ENCODE measurements around the gene WDR64. TPM values are rescaled to one million over a fixed set of nuclear protein-coding genes. Genes with fewer than 3 reads are reported as not detected.

Gene WDR64
- total RNA-seq, 5 donors from 2014 or later (not counting 1 experiment from before 2014, with no cell fraction given) = 0.13 to 0.48 (median 0.26) TPM; not detected in 1

GRCh38 chr1:241810769-241811405 lies 158.8 kb downstream of the WDR64 start:
- DNase-seq = no peak
- Mint-ChIP-seq H3K36me3 (no peaks in the 10 kb centered on the region), H3K27me3 (peaks cover 0 to 4% of the 10 kb centered on the region in 2 donors), H3K4me3 (no peak overlapping the region), H3K27ac (no peak overlapping the region), H3K4me1 (no peaks in the 10 kb centered on the region), H3K9me3 (no peaks in the 10 kb centered on the region)
- Histone ChIP-seq H3K27ac (ENCODE audit: low read length) (no peak overlapping the region), H3K36me3 (ENCODE audit: control insufficient read depth in 2 of 2, extremely low read depth in 1 of 2, insufficient read depth in 1 of 2, low read length in 1 of 2) (no peaks in the 10 kb centered on the region), H3K4me3 (ENCODE audit: control insufficient read depth in 1 of 2, extremely low read depth in 1 of 2, low read length in 1 of 2) (no peak overlapping the region), H3K9me3 (no peaks in the 10 kb centered on the region), H3K27me3 (replicated peaks in 1 of 2; ENCODE audit: control insufficient read depth in 2 of 2, extremely low read depth in 1 of 2, insufficient read depth in 2 of 2, low read length in 1 of 2) (peaks cover 0 to 3% of the 10 kb centered on the region in 2 experiments), H3K4me1 (ENCODE audit: control insufficient read depth in 1 of 2, extremely low read depth in 1 of 2, insufficient read depth in 2 of 2, low read length in 2 of 2) (no peaks in the 10 kb centered on the region)
- POLR2A ChIA-PET = no interaction called here
- CTCF ChIA-PET = no interaction called here
- no peak for ATAC-seq (replicated peaks in 1 of 4)
- WGBS (ENCODE audit: insufficient coverage) = 82% methylated on average over 7 of the region's 8 CpGs

- no peaks in the 10 kb centered on the region for H3K36me3 Mint-ChIP-seq
- ChIA-PET CTCF (no interaction called here), POLR2A (no interaction called here)
- DNase-seq (no peak), ATAC-seq (replicated peaks in 1 of 4) (no peak)
- no peak overlapping the region for H3K4me3 ChIP-seq (ENCODE audit: control insufficient read depth in 1 of 2, extremely low read depth in 1 of 2, low read length in 1 of 2)
- WGBS (ENCODE audit: insufficient coverage) = 93% methylated on average over 5 of the region's 8 CpGs
- no peaks in the 10 kb centered on the region for H3K9me3 Mint-ChIP-seq
- no peaks in the 10 kb centered on the region for H3K36me3 ChIP-seq (ENCODE audit: control insufficient read depth in 2 of 2, extremely low read depth in 1 of 2, insufficient read depth in 1 of 2, low read length in 1 of 2)
- no peak overlapping the region for H3K27ac Mint-ChIP-seq
- H3K4me1 Mint-ChIP-seq = no peaks in the 10 kb centered on the region
- H3K27me3 ChIP-seq (replicated peaks in 1 of 2; ENCODE audit: control insufficient read depth in 2 of 2, extremely low read depth in 1 of 2, insufficient read depth in 2 of 2, low read length in 1 of 2) = peaks cover 0 to 3% of the 10 kb centered on the region in 2 experiments
- H3K4me1 ChIP-seq (ENCODE audit: control insufficient read depth in 1 of 2, extremely low read depth in 1 of 2, insufficient read depth in 2 of 2, low read length in 2 of 2) = no peaks in the 10 kb centered on the region
- H3K4me3 Mint-ChIP-seq = no peak overlapping the region
- H3K9me3 ChIP-seq = no peaks in the 10 kb centered on the region
- H3K27ac ChIP-seq (ENCODE audit: low read length) = no peak overlapping the region
- peaks cover 0 to 2% of the 10 kb centered on the region in 2 donors for H3K27me3 Mint-ChIP-seq
These were observed 161.8 kb downstream of the WDR64 start for GRCh38 chr1:241813768-241814320.

GRCh38 chr1:241816008-241816407 lies 163.9 kb downstream of the WDR64 start:
- ChIA-PET POLR2A (no interaction called here), CTCF (no interaction called here)
- H3K4me1 ChIP-seq (ENCODE audit: control insufficient read depth in 1 of 2, extremely low read depth in 1 of 2, insufficient read depth in 2 of 2, low read length in 2 of 2) = no peaks in the 10 kb centered on the region
- 83% methylated on average over 2 of the region's 6 CpGs for WGBS (ENCODE audit: insufficient coverage)
- H3K36me3 Mint-ChIP-seq = no peaks in the 10 kb centered on the region
- no peaks in the 10 kb centered on the region for H3K4me1 Mint-ChIP-seq
- H3K27me3 ChIP-seq (replicated peaks in 1 of 2; ENCODE audit: control insufficient read depth in 2 of 2, extremely low read depth in 1 of 2, insufficient read depth in 2 of 2, low read length in 1 of 2) = peaks cover 0 to 3% of the 10 kb centered on the region in 2 experiments
- H3K27me3 Mint-ChIP-seq = peaks cover 0 to 1% of the 10 kb centered on the region in 2 donors
- H3K27ac ChIP-seq (ENCODE audit: low read length) = no peak overlapping the region
- no peaks in the 10 kb centered on the region for H3K9me3 ChIP-seq
- H3K9me3 Mint-ChIP-seq = no peaks in the 10 kb centered on the region
- ATAC-seq (replicated peaks in 1 of 4) (no peak), DNase-seq (no peak)
- no peaks in the 10 kb centered on the region for H3K36me3 ChIP-seq (ENCODE audit: control insufficient read depth in 2 of 2, extremely low read depth in 1 of 2, insufficient read depth in 1 of 2, low read length in 1 of 2)
- H3K4me3 Mint-ChIP-seq = no peak overlapping the region
- no peak overlapping the region for H3K27ac Mint-ChIP-seq
- no peak overlapping the region for H3K4me3 ChIP-seq (ENCODE audit: control insufficient read depth in 1 of 2, extremely low read depth in 1 of 2, low read length in 1 of 2)

GRCh38 chr1:241817331-241817792 lies 165.3 kb downstream of the WDR64 start:
- H3K4me3 ChIP-seq (ENCODE audit: control insufficient read depth in 1 of 2, extremely low read depth in 1 of 2, low read length in 1 of 2) = no peak overlapping the region
- H3K9me3 ChIP-seq = no peaks in the 10 kb centered on the region
- no peaks in the 10 kb centered on the region for H3K9me3 Mint-ChIP-seq
- no peak for DNase-seq
- no CpG with 5 or more reads among the region's 1 CpG for WGBS (ENCODE audit: insufficient coverage)
- H3K27me3 ChIP-seq (replicated peaks in 1 of 2; ENCODE audit: control insufficient read depth in 2 of 2, extremely low read depth in 1 of 2, insufficient read depth in 2 of 2, low read length in 1 of 2) = peaks cover 0 to 3% of the 10 kb centered on the region in 2 experiments
- no peak overlapping the region for H3K27ac Mint-ChIP-seq
- H3K36me3 Mint-ChIP-seq = no peaks in the 10 kb centered on the region
- POLR2A ChIA-PET = no interaction called here
- H3K27ac ChIP-seq (ENCODE audit: low read length) = no peak overlapping the region
- ATAC-seq (replicated peaks in 1 of 4) = no peak
- H3K27me3 Mint-ChIP-seq = peaks cover 0 to 1% of the 10 kb centered on the region in 2 donors
- H3K36me3 ChIP-seq (ENCODE audit: control insufficient read depth in 2 of 2, extremely low read depth in 1 of 2, insufficient read depth in 1 of 2, low read length in 1 of 2) = no peaks in the 10 kb centered on the region
- no peak overlapping the region for H3K4me3 Mint-ChIP-seq
- no peaks in the 10 kb centered on the region for H3K4me1 ChIP-seq (ENCODE audit: control insufficient read depth in 1 of 2, extremely low read depth in 1 of 2, insufficient read depth in 2 of 2, low read length in 2 of 2)
- CTCF ChIA-PET = interaction anchor here in 1 of 2 donors (0.6 kb wide), 1 partner anchor 282 kb away, joined by 3 read pairs; no protein-coding TSS in a partner anchor
- no peaks in the 10 kb centered on the region for H3K4me1 Mint-ChIP-seq

GRCh38 chr1:241817956-241818612 lies 166.0 kb downstream of the WDR64 start:
- 67% methylated on average over 1 of the region's 3 CpGs for WGBS (ENCODE audit: insufficient coverage)
- no peaks in the 10 kb centered on the region for H3K36me3 ChIP-seq (ENCODE audit: control insufficient read depth in 2 of 2, extremely low read depth in 1 of 2, insufficient read depth in 1 of 2, low read length in 1 of 2)
- POLR2A ChIA-PET = no interaction called here

GRCh38 chr1:241819340-241819866 lies 167.3 kb downstream of the WDR64 start:
- CTCF ChIA-PET = no interaction called here
- 66% methylated on average over 2 of the region's 4 CpGs for WGBS (ENCODE audit: insufficient coverage)
- no peak overlapping the region for H3K27ac ChIP-seq (ENCODE audit: low read length)
- peaks cover 0 to 1% of the 10 kb centered on the region in 2 donors for H3K27me3 Mint-ChIP-seq
- H3K27ac Mint-ChIP-seq = no peak overlapping the region
- H3K4me3 Mint-ChIP-seq = no peak overlapping the region
- POLR2A ChIA-PET = no interaction called here
- H3K36me3 Mint-ChIP-seq = no peaks in the 10 kb centered on the region
- no peak for DNase-seq
- no peaks in the 10 kb centered on the region for H3K9me3 ChIP-seq
- no peaks in the 10 kb centered on the region for H3K36me3 ChIP-seq (ENCODE audit: control insufficient read depth in 2 of 2, extremely low read depth in 1 of 2, insufficient read depth in 1 of 2, low read length in 1 of 2)
- H3K4me3 ChIP-seq (ENCODE audit: control insufficient read depth in 1 of 2, extremely low read depth in 1 of 2, low read length in 1 of 2) = no peak overlapping the region
- H3K4me1 Mint-ChIP-seq = no peaks in the 10 kb centered on the region
- no peaks in the 10 kb centered on the region for H3K4me1 ChIP-seq (ENCODE audit: control insufficient read depth in 1 of 2, extremely low read depth in 1 of 2, insufficient read depth in 2 of 2, low read length in 2 of 2)
- no peaks in the 10 kb centered on the region for H3K9me3 Mint-ChIP-seq
- H3K27me3 ChIP-seq (replicated peaks in 1 of 2; ENCODE audit: control insufficient read depth in 2 of 2, extremely low read depth in 1 of 2, insufficient read depth in 2 of 2, low read length in 1 of 2) = peaks cover 0 to 3% of the 10 kb centered on the region in 2 experiments
- ATAC-seq (replicated peaks in 1 of 4) = no peak

More at GRCh38 chr1:241817956-241818612, 166.0 kb downstream of the WDR64 start:
- DNase-seq = no peak
- H3K4me3 Mint-ChIP-seq = no peak overlapping the region
- Histone ChIP-seq H3K4me1 (ENCODE audit: control insufficient read depth in 1 of 2, extremely low read depth in 1 of 2, insufficient read depth in 2 of 2, low read length in 2 of 2) (no peaks in the 10 kb centered on the region), H3K27ac (ENCODE audit: low read length) (no peak overlapping the region), H3K27me3 (replicated peaks in 1 of 2; ENCODE audit: control insufficient read depth in 2 of 2, extremely low read depth in 1 of 2, insufficient read depth in 2 of 2, low read length in 1 of 2) (peaks cover 0 to 3% of the 10 kb centered on the region in 2 experiments), H3K9me3 (no peaks in the 10 kb centered on the region), H3K4me3 (ENCODE audit: control insufficient read depth in 1 of 2, extremely low read depth in 1 of 2, low read length in 1 of 2) (no peak overlapping the region)
- no peaks in the 10 kb centered on the region for H3K36me3 Mint-ChIP-seq
- CTCF ChIA-PET = interaction anchor here in 1 of 2 donors (0.6 kb wide), 1 partner anchor 232 kb away, joined by 6 read pairs; no protein-coding TSS in a partner anchor
- no peak overlapping the region for H3K27ac Mint-ChIP-seq
- peaks cover 0 to 1% of the 10 kb centered on the region in 2 donors for H3K27me3 Mint-ChIP-seq
- H3K9me3 Mint-ChIP-seq = no peaks in the 10 kb centered on the region
- ATAC-seq (replicated peaks in 1 of 4) = no peak
- H3K4me1 Mint-ChIP-seq = no peaks in the 10 kb centered on the region

Data from T-cell (primary cell).